ENCODE results near the gene CYB561D2.

DNA sequence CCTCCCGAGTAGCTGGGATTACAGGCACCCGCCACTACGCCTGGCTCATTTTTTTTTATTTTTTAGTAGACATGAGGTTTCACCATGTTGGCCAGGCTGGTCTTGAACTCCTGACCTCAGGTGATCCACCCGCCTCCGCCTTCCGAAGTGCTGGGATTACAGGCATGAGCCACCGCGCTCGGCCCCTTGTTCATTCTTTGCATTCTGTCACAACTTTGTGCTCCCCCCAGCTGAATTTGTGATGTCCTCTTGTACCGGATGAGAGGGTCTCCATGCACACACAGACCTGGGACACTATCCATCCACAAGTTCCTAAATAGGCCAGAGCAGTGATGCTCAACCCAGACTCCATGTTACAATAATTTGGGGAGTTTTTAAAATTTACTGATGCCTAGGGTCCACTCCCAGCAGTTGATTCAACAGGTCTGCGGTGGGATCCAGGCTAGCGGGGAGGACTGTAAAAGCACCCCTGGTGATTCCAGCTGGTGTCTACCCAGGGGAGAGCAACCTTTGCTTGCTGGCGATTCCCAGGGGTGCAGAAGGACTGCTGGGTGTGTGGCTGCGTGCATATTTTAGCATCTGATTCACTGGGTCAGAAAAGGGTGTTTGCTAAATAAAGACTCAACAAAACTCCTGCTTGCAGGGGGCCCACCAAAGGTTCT, 11.0 kb upstream of the CYB561D2 start:
- TF ChIP-seq, protein P1, sequence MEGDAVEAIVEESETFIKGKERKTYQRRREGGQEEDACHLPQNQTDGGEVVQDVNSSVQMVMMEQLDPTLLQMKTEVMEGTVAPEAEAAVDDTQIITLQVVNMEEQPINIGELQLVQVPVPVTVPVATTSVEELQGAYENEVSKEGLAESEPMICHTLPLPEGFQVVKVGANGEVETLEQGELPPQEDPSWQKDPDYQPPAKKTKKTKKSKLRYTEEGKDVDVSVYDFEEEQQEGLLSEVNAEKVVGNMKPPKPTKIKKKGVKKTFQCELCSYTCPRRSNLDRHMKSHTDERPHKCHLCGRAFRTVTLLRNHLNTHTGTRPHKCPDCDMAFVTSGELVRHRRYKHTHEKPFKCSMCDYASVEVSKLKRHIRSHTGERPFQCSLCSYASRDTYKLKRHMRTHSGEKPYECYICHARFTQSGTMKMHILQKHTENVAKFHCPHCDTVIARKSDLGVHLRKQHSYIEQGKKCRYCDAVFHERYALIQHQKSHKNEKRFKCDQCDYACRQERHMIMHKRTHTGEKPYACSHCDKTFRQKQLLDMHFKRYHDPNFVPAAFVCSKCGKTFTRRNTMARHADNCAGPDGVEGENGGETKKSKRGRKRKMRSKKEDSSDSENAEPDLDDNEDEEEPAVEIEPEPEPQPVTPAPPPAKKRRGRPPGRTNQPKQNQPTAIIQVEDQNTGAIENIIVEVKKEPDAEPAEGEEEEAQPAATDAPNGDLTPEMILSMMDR (IDR thresholded peaks at IDR 0.05), result no peak
- no peak for TF ChIP-seq POLR2A (IDR thresholded peaks at IDR 0.05)

Measured in thyroid gland (tissue), 4 donors.